Neural progenitor cell (in vitro differentiated cells): Measurements from ENCODE around the gene COMMD7.

ENCODE experiments used
- EZH2phosphoT487 ChIP-seq: fragments of 200-600 bp; sonication (generic); IDR thresholded peaks from 2 replicates; pipeline ENCODE4 v1.6.1; 2017; ENCODE audit warnings: antibody characterized with exemption
- TF ChIP-seq, protein P1 (sequence below): fragments of 200-600 bp; sonication (generic); IDR thresholded peaks from 2 replicates; pipeline ENCODE4 v1.5.1; 2017; ENCODE audit warnings: antibody characterized with exemption, mild to moderate bottlenecking

DNA sequence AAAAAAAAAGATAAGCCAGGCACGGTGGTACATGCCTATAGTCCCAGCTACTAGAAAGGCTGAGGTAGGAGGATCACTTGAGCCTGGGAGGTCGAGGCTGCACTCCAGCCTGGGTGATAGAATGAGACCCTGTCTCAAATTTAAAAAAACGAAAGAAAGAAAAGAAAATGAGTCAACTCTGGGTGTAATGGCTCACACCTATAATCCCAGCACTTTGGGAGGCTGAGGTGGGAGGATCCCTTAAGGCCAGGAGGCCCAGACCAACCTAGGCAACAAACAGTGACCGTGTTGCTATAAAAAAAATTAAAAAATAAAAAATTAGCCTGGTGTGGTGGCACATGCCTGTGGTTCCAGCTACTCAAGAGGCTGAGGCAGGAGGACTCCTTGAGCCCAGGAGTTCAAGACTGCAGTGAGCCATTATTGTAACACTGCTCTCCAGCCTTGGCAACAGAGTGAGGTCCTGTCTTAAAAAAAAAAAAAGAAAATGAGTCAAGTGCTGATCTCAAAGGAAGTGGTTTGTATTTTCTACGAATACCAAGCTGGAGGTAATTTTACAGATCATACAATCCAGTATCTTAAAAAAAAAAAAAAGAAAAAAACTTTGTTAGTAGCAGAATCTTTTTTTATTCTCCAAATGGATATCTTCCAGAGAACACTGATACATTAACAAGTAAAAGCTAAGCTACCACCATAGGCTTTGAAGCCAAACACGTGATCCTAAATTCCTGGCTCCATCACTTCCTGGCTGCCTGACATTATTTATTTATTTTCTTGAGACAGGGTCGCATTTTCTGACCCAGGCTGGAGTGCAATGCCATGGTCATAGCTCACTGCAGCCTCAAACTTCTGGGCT, 5.7 kb downstream of the COMMD7 start:
- TF ChIP-seq, protein P1, sequence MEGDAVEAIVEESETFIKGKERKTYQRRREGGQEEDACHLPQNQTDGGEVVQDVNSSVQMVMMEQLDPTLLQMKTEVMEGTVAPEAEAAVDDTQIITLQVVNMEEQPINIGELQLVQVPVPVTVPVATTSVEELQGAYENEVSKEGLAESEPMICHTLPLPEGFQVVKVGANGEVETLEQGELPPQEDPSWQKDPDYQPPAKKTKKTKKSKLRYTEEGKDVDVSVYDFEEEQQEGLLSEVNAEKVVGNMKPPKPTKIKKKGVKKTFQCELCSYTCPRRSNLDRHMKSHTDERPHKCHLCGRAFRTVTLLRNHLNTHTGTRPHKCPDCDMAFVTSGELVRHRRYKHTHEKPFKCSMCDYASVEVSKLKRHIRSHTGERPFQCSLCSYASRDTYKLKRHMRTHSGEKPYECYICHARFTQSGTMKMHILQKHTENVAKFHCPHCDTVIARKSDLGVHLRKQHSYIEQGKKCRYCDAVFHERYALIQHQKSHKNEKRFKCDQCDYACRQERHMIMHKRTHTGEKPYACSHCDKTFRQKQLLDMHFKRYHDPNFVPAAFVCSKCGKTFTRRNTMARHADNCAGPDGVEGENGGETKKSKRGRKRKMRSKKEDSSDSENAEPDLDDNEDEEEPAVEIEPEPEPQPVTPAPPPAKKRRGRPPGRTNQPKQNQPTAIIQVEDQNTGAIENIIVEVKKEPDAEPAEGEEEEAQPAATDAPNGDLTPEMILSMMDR = no peak
- no peak for TF ChIP-seq EZH2phosphoT487
